GM19043 (cell line): Measurements from ENCODE around the gene ZNF506.
A peak's percentile ranks its signal among the peaks of the same experiment; 100 is the strongest.
"Not testable (repeated sequence)": the region's sequence is repeated elsewhere in the genome, so short reads cannot be mapped to it uniquely, and the experiment has no call there.

Experiments used
- ATAC-seq: cut with Tn5 transposase; IDR thresholded peaks from one replicate; pipeline ENCODE4 v1.9.1; 2021; ENCODE audit warnings: low read depth; ENCODE audit not compliant: unreplicated experiment

The ZNF506 gene

GRCh38 chr19:19821366-19821951 is at the start of gene ZNF506:
Gene ZNF506 (minus strand): TSS chr19:19821750. CDS start chr19:19821603, 147 bp downstream.
- ATAC-seq, result peak; percentile 81

GRCh38 chr19:19870086-19870485 is 48.5 kb upstream of the ZNF506 start:
- ATAC-seq, result not testable (repeated sequence)

GRCh38 chr19:19866611-19867248 is 45.2 kb upstream of the ZNF506 start:
- no peak for ATAC-seq

- peak; percentile 91 for ATAC-seq
Measured at GRCh38 chr19:19865750-19866610, 44.4 kb upstream of the ZNF506 start, which contains the start of gene ZNF253. Gene ZNF253 (plus strand): TSS chr19:19865882. CDS start chr19:19865997, 115 bp downstream.

- no peak for ATAC-seq
Measured at GRCh38 chr19:19860756-19861390, 39.3 kb upstream of the ZNF506 start.

- ATAC-seq, result no peak
Measured at GRCh38 chr19:19858751-19859150, 37.2 kb upstream of the ZNF506 start.

GRCh38 chr19:19851740-19852139 is 30.2 kb upstream of the ZNF506 start:
- not testable (repeated sequence) for ATAC-seq

- ATAC-seq, result no peak
Measured at GRCh38 chr19:19849056-19849455, 27.5 kb upstream of the ZNF506 start.

GRCh38 chr19:19847781-19848180 is 26.2 kb upstream of the ZNF506 start:
- no peak for ATAC-seq

- ATAC-seq, result no peak
Measured at GRCh38 chr19:19835560-19836038, 14.0 kb upstream of the ZNF506 start.

- no peak for ATAC-seq
Measured at GRCh38 chr19:19826875-19827274, 5.3 kb upstream of the ZNF506 start.

GRCh38 chr19:19823916-19824315 is 2.4 kb upstream of the ZNF506 start:
- no peak for ATAC-seq

- not testable (repeated sequence) for ATAC-seq
Measured at GRCh38 chr19:19821976-19822375, 426 bp upstream of the ZNF506 start.

GRCh38 chr19:19820774-19821320 is 703 bp downstream of the ZNF506 start:
- ATAC-seq, result no peak

GRCh38 chr19:19817357-19817756 is 4.2 kb downstream of the ZNF506 start:
- ATAC-seq, result no peak

- no peak for ATAC-seq
Measured at GRCh38 chr19:19816679-19817078, 4.9 kb downstream of the ZNF506 start.

GRCh38 chr19:19811999-19812398 is 9.6 kb downstream of the ZNF506 start:
- ATAC-seq, result not testable (repeated sequence)

- no peak for ATAC-seq
Measured at GRCh38 chr19:19805480-19805879, 16.1 kb downstream of the ZNF506 start.

GRCh38 chr19:19788015-19788414 is 33.5 kb downstream of the ZNF506 start:
- no peak for ATAC-seq

GRCh38 chr19:19785476-19785875 is 36.1 kb downstream of the ZNF506 start:
- ATAC-seq, result not testable (repeated sequence)
